Naive thymus-derived CD8-positive, alpha-beta T cell (primary cell): ENCODE data around the gene ALK. TPM values are rescaled to one million over a fixed set of nuclear protein-coding genes. Genes with fewer than 3 reads are reported as not detected.

Experiments
- ATAC-seq, 2 donors: fragments of 150-1000 bp; cut with Tn5 transposase in 1 of 2; sonication (Bioruptor Pico), chemical (Tn5 transposase) in 1 of 2; 1 replicate in 1 of 2; 2 replicates in 1 of 2; pipeline ENCODE4 v1.10.0; 2021; ENCODE audit warnings: mild to moderate bottlenecking in 2 of 2, moderate library complexity in 2 of 2
- POLR2A ChIA-PET: fragments of 350-600 bp; sonication (Branson Sonifier 250); formaldehyde crosslinking; loops from one replicate; lab custom pipeline; 2021; ENCODE audit warnings: antibody characterized with exemption; lab: Charles Lee
- DNase-seq, 10 donors: peaks; one replicate each; pipeline versions ENCODE4 v3.0.0 to v3.0.0-alpha.2; 2020 to 2022
- H3K27ac Mint-ChIP-seq, 10 donors: one replicate each; pipeline ENCODE4 v1.8.0; 2020 to 2022; ENCODE audit warnings: mild to moderate bottlenecking in 10 of 10, mixed read lengths in 10 of 10, moderate library complexity in 4 of 10, inconsistent platforms in 1 of 10
- H3K27me3 Mint-ChIP-seq, 5 donors: one replicate each; pipeline ENCODE4 v1.8.0; 2021 to 2022; ENCODE audit warnings: mixed read lengths in 5 of 5
- H3K36me3 Mint-ChIP-seq, 3 donors: one replicate each; pipeline ENCODE4 v1.8.0; 2020 to 2022; ENCODE audit warnings: mixed read lengths in 3 of 3, mild to moderate bottlenecking in 2 of 3, inconsistent platforms in 1 of 3
- H3K4me1 Mint-ChIP-seq, 4 donors: one replicate each; pipeline ENCODE4 v1.8.0; 2021 to 2022; ENCODE audit warnings: mixed read lengths in 4 of 4
- H3K4me3 Mint-ChIP-seq, 10 donors: one replicate each; pipeline ENCODE4 v1.8.0; 2020 to 2022; ENCODE audit warnings: mild to moderate bottlenecking in 10 of 10, mixed read lengths in 10 of 10, moderate library complexity in 6 of 10, inconsistent platforms in 1 of 10
- H3K9me3 Mint-ChIP-seq, 9 donors: one replicate each; pipeline ENCODE4 v1.8.0; 2020 to 2022; ENCODE audit warnings: mixed read lengths in 9 of 9, mild to moderate bottlenecking in 3 of 9, inconsistent platforms in 1 of 9, moderate library complexity in 1 of 9
- polyA plus RNA-seq, 3 donors: library from polyadenylated mRNA; unstranded; fragments of 300-500 nt; fragmentation: Illumina TruSeq; gene quantifications; one replicate each; pipeline ENCODE4 v1.2.3, GENCODE V29; 2021
- total RNA-seq, 8 experiments: library from RNA in 2 of 8; stranded (reverse) in 2 of 8; gene quantifications; one replicate each; pipeline ENCODE4 v1.2.3 and lab custom pipeline; 2021 to 2026

ALK gene
- total and polyA plus RNA-seq, 5 experiments from 2014 or later, result 0.10 TPM; not detected in 4

DNA sequence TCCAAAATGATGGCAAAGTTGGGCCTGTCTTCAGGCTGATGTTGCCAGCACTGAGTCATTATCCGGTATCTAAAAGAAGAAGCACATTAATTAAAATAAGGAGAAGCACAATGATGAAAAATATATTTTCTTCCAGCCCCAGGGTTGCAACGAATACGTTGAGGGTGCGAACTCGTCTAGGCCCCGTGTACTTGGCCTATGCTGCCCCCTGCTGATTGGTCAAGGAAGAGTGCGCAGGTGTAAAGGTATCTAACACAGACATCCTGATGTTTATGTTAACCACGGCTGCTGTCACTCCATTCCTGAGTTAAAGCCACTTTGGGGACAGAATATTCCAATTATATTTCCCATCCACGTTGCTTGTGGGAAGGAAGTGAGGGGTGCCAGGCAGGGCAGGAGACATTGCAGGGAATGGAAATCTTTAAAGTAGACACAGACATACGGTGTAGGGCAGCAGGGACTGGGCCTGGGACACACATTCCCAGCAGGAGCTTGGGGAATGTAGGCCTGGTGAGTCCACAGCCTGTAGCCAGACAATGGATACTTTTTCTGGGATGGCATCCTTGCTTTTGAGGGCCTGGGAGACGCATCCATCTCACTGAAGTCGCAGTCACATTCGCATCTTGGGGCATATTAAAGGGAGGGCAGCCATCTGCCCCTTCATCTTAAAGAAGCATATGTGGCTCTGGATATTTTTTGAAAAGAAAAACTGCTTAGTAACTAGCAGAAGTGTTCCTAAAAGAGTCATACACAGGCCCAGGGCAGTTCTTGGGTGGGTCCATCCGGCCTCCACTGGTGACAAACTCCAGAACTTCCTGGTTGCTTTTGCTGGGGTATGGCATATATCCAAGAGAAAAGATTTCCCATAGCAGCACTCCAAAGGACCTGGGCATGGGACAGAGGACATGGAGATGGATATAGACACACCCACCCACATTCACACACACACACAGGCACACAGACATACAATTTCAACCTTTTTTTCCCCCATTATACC lies 724.3 kb downstream of the ALK start:
- Mint-ChIP-seq H3K4me3 (no peak overlapping the region), H3K9me3 (no peaks in the 10 kb centered on the region), H3K36me3 (peaks cover 0 to 8% (median 0%) of the 10 kb centered on the region in 3 donors), H3K27me3 (no peaks in the 10 kb centered on the region), H3K4me1 (peaks cover 0 to 7% (median 2%) of the 10 kb centered on the region in 4 donors), H3K27ac (peak overlapping the region in 4 of 10 donors; percentile 18 to 81 (median 62))
- DNase-seq (peak; percentile 56 to 86 (median 75)), ATAC-seq (peak; percentile 87 to 96)
- POLR2A ChIA-PET, result no interaction called here

DNA sequence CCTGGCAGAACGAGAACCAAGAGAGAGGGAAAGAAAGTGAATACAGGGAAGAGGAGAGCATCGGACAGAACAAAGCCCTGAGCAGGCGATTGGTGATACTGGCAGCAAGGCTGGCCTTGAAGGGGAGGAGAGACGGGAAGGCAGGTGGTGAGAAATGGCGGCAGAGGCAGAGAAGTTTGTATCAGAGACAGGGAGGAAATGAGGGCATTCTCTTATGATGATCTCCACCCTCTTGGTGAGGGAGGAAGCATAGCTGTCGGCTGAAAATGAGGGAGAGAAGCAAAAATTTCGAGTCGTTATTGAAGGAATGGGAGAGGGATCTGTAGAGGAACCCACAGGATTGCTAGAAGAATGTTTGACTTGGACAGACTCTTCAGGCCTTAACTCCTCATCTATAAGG lies 725.6 kb downstream of the ALK start:
- no peak for DNase-seq
- no peaks in the 10 kb centered on the region for H3K27me3 Mint-ChIP-seq
- POLR2A ChIA-PET, result no interaction called here
- peaks cover 0 to 17% (median 0%) of the 10 kb centered on the region in 3 donors for H3K36me3 Mint-ChIP-seq
- H3K9me3 Mint-ChIP-seq, result no peaks in the 10 kb centered on the region
- peaks cover 0 to 7% (median 2%) of the 10 kb centered on the region in 4 donors for H3K4me1 Mint-ChIP-seq
- ATAC-seq, result no peak
- no peak overlapping the region for H3K4me3 Mint-ChIP-seq
- H3K27ac Mint-ChIP-seq, result peak overlapping the region in 3 of 10 donors; percentile 2 to 80 (median 57)

DNA sequence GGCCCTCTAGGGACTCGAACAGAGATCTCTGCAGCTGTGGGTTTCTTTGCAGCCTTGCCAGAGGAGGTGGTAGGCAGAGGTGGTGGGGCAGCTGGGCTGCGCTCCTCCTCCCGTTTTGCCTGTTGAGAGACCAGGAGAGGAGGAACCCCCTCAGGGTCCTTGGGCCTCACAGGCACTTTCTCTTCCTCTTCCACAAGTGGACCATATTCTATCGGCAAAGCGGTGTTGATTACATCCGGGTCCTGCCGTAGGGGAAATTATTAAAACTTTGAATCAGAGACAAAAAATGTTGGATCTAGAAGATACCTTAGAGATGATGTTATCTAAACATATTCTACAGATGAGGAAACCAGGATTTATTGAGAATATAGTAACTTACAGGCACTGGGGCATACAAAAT lies 727.7 kb downstream of the ALK start:
- H3K27me3 Mint-ChIP-seq, result no peaks in the 10 kb centered on the region
- peaks cover 0 to 24% (median 0%) of the 10 kb centered on the region in 3 donors for H3K36me3 Mint-ChIP-seq
- no peak overlapping the region for H3K4me3 Mint-ChIP-seq
- peaks cover 0 to 21% (median 10%) of the 10 kb centered on the region in 4 donors for H3K4me1 Mint-ChIP-seq
- no peak for ATAC-seq
- no peak overlapping the region for H3K27ac Mint-ChIP-seq
- H3K9me3 Mint-ChIP-seq, result no peaks in the 10 kb centered on the region
- no peak for DNase-seq
- POLR2A ChIA-PET, result no interaction called here

DNA sequence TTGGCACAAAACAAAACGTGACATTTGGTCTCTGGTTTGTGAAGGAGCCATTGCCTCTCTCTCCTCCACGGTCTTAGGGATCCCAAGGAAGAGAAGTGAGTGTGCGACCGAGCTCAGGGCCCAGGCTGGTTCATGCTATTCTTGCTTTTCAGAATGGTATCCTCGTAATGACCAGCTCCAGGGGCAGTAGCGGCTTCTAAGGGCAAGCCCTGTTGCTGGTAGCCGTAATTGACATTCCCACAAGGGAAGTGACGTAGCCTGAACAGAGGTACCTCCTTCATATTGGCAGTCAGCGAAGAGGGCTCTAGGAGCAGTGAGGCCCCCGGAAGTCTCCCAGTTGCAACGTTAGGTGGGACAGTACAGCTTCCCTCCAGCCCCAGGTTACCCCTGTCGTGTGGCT lies 728.3 kb downstream of the ALK start:
- H3K27me3 Mint-ChIP-seq, result no peaks in the 10 kb centered on the region
- no peak overlapping the region for H3K27ac Mint-ChIP-seq
- DNase-seq (no peak), ATAC-seq (no peak)
- H3K36me3 Mint-ChIP-seq, result peaks cover 0 to 25% (median under 1%) of the 10 kb centered on the region in 3 donors
- POLR2A ChIA-PET, result no interaction called here
- no peaks in the 10 kb centered on the region for H3K9me3 Mint-ChIP-seq
- H3K4me3 Mint-ChIP-seq, result no peak overlapping the region
- H3K4me1 Mint-ChIP-seq, result peaks cover 0 to 23% (median 11%) of the 10 kb centered on the region in 4 donors

DNA sequence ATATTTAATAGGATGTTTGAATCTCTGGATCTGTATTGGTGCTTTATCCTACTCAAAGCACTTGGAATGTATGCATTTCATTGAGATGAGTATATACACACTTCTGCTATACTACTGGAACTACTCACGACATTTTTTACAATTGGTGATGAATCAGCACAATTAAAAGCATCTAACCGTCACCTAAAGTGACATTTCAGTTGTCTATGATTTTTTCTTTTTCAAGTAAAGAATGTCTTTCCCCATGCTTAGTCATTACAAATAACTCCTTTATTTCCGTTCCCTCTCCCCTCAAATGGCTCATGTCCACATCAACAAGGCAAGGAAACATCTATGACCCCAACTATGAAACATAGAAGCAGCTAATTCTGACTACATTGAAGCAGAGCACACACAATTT lies 728.9 kb downstream of the ALK start:
- H3K4me3 Mint-ChIP-seq, result no peak overlapping the region
- H3K36me3 Mint-ChIP-seq, result peaks cover 4 to 31% (median 7%) of the 10 kb centered on the region in 3 donors
- peaks cover 0 to 23% (median 11%) of the 10 kb centered on the region in 4 donors for H3K4me1 Mint-ChIP-seq
- H3K9me3 Mint-ChIP-seq, result peaks cover 0 to 4% (median 0%) of the 10 kb centered on the region in 9 donors
- POLR2A ChIA-PET, result no interaction called here
- peak overlapping the region in 1 of 10 donors; percentile 8 for H3K27ac Mint-ChIP-seq
- no peaks in the 10 kb centered on the region for H3K27me3 Mint-ChIP-seq
- DNase-seq (no peak), ATAC-seq (no peak)

DNA sequence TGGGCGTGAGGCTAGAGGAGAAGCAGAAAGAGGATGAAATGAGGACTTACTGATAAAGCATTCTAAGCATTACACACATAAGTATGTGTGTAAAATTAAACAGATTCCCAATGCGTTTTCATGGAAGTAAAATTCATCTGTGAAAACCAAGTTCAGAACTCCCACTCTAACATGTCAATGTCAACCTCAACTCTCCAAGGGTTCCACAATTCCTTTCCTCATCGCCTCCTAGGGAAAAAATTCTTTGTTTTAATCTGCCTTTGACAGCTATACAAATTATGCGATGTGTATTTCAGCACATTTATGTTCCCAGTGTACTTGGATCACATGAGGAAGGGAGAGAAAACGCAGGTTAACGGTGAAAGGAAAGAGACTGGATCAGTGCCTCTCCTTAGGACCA lies 729.6 kb downstream of the ALK start:
- Mint-ChIP-seq H3K27me3 (no peaks in the 10 kb centered on the region), H3K4me3 (no peak overlapping the region), H3K4me1 (peaks cover 0 to 21% (median 11%) of the 10 kb centered on the region in 4 donors), H3K9me3 (peaks cover 0 to 6% (median 0%) of the 10 kb centered on the region in 9 donors), H3K36me3 (peaks cover 5 to 37% (median 14%) of the 10 kb centered on the region in 3 donors), H3K27ac (no peak overlapping the region)
- POLR2A ChIA-PET, result no interaction called here
- ATAC-seq (no peak), DNase-seq (no peak)

DNA sequence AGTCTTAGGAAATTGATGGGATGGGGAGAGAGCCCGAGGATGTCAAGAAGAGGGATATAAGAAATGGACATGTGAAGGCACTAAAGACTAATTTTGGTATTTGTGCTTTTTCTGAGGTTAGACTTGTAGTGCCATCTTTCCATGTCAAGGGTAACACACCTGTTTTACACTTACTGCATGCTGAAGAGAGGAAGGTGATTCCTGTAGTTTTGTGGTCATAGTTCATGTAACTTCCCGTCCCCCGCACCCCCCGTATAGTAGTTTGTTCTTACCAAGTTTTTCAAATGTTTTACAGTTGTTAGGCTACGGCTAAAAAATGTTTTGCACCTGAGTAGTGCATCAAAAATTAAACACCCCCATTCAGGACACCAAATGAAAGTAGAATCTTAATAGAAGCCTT lies 732.3 kb downstream of the ALK start:
- Mint-ChIP-seq H3K27ac (peak overlapping the region in 5 of 10 donors; percentile 20 to 85 (median 68)), H3K36me3 (peaks cover 9 to 54% (median 33%) of the 10 kb centered on the region in 3 donors), H3K4me1 (peaks cover 0 to 17% (median 8%) of the 10 kb centered on the region in 4 donors), H3K27me3 (no peaks in the 10 kb centered on the region), H3K9me3 (peaks cover 0 to 6% (median 0%) of the 10 kb centered on the region in 9 donors), H3K4me3 (peak overlapping the region in 4 of 10 donors; percentile 19 to 47 (median 25))
- ATAC-seq (peak in 1 of 2 donors; percentile 95), DNase-seq (peak in 5 of 10 donors; percentile 24 to 78 (median 73))
- POLR2A ChIA-PET, result no interaction called here

DNA sequence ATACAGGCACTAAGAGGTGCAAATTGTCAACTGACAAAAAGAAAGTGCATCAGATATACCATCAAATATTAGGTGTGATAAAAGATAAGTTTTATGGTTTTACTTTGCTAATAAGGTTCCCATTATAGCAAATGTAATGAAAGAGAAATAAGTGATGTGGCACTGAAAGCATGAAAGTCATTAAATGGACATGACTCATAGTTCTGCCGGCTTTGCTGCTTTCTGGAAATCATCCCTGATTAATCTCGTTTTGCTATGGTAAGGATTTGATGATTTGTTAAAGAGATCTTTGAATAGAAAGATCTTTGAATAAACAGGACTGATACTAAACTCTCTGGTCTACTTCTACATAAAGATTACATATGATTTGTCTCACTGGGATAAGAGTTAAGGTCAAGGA lies 733.5 kb downstream of the ALK start:
- H3K27me3 Mint-ChIP-seq, result no peaks in the 10 kb centered on the region
- H3K4me3 Mint-ChIP-seq, result no peak overlapping the region
- DNase-seq (no peak), ATAC-seq (no peak)
- peaks cover 0 to 17% (median 8%) of the 10 kb centered on the region in 4 donors for H3K4me1 Mint-ChIP-seq
- peaks cover 0 to 6% (median 0%) of the 10 kb centered on the region in 9 donors for H3K9me3 Mint-ChIP-seq
- POLR2A ChIA-PET, result no interaction called here
- no peak overlapping the region for H3K27ac Mint-ChIP-seq
- H3K36me3 Mint-ChIP-seq, result peaks cover 12 to 60% (median 34%) of the 10 kb centered on the region in 3 donors

DNA sequence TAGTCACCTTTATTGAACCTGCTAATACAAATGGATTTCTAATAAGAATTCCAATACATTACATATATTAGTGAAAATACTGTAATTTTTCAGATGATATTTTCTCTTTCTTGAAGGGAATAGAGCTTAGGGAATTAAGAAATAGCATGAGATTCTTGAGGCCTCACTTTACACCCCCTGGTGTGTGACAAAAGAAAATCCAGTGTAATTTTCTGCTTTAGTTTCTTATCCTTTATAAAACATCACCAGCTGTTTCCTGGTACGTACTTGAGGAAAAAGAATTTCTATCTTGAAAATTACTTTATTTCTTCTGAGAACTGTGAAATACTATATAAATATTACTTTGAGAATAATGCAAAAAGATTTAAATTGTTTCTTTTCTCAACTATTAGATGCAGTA lies 734.6 kb downstream of the ALK start:
- Mint-ChIP-seq H3K4me1 (peaks cover 0 to 17% (median 8%) of the 10 kb centered on the region in 4 donors), H3K27me3 (no peaks in the 10 kb centered on the region), H3K4me3 (no peak overlapping the region), H3K36me3 (peaks cover 12 to 64% (median 41%) of the 10 kb centered on the region in 3 donors), H3K27ac (no peak overlapping the region), H3K9me3 (peaks cover 0 to 6% (median 0%) of the 10 kb centered on the region in 9 donors)
- no peak for DNase-seq
- POLR2A ChIA-PET, result no interaction called here
- ATAC-seq, result no peak

DNA sequence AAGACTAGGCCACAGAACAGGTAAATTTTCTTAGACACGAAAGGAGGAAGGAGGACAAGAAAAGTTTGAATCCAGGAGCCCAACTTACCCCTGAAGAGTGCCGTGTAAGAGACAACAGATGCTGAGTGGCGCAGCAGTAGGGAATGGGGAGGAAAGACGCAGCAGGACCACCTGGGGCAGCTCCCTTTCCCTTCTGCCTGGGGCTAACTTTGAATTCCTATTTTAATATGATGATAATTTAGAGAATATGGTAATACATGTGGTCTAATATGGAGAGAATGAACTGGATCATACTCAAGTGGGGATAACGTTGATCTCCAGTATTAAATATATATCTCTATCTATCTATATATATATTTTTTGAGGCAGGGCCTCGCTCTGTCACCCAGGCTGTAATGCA lies 736.9 kb downstream of the ALK start:
- H3K27ac Mint-ChIP-seq, result no peak overlapping the region
- peaks cover 16 to 65% (median 42%) of the 10 kb centered on the region in 3 donors for H3K36me3 Mint-ChIP-seq
- POLR2A ChIA-PET, result no interaction called here
- H3K4me1 Mint-ChIP-seq, result peaks cover 0 to 11% (median 5%) of the 10 kb centered on the region in 4 donors
- H3K27me3 Mint-ChIP-seq, result no peaks in the 10 kb centered on the region
- DNase-seq (no peak), ATAC-seq (no peak)
- H3K4me3 Mint-ChIP-seq, result no peak overlapping the region
- H3K9me3 Mint-ChIP-seq, result peaks cover 0 to 6% (median 0%) of the 10 kb centered on the region in 9 donors

DNA sequence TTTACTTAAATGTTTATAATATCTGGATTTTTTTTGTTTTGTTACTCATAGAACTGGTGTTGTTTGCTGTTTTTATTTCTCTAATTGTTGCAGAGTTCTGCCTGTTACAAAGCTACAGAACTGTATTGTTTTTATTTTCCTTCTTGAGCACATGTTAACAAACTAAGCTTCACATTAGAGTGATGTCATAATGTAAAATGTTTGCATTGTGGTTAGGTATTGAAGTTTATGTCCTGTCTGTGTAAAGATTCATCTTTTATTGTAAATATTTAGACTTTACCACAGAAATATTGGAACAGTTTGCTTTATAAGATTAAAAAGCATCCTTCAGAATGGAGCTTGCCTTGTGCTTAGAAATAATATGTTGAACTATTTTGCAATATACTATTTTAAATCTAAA lies 738.5 kb downstream of the ALK start:
- Mint-ChIP-seq H3K27ac (no peak overlapping the region), H3K4me3 (no peak overlapping the region), H3K36me3 (peaks cover 16 to 71% (median 40%) of the 10 kb centered on the region in 3 donors), H3K9me3 (peaks cover 0 to 6% (median 0%) of the 10 kb centered on the region in 9 donors), H3K27me3 (no peaks in the 10 kb centered on the region), H3K4me1 (no peaks in the 10 kb centered on the region)
- no peak for DNase-seq
- POLR2A ChIA-PET, result interaction anchor here (0.6 kb wide), 1 partner anchor 40 kb away, joined by 6 read pairs; no protein-coding TSS in a partner anchor
- no peak for ATAC-seq

DNA sequence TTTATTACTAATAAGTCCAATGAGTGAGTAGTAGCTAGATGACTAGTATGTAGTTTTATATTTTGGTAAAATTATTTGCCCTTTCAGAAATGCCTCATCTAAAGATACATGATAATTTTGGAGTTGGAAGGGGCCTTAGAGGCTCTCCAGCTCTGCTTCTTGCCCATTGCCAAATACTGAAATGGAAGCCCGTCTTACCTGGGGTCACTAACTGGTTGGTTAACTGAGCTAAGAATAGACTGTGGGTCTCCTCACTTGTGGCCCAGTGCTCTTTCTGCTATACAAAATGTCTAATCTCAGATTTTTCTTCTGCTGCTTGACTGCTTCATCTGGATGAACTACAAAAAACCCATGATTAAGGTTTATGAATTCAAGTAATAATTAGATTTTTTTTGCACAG lies 739.1 kb downstream of the ALK start:
- Mint-ChIP-seq H3K27ac (peak overlapping the region in 1 of 10 donors; percentile 8), H3K36me3 (peaks cover 11 to 68% (median 34%) of the 10 kb centered on the region in 3 donors), H3K9me3 (peaks cover 0 to under 1% (median 0%) of the 10 kb centered on the region in 9 donors), H3K4me1 (no peaks in the 10 kb centered on the region), H3K4me3 (no peak overlapping the region), H3K27me3 (no peaks in the 10 kb centered on the region)
- ATAC-seq (no peak), DNase-seq (no peak)
- POLR2A ChIA-PET, result no interaction called here

DNA sequence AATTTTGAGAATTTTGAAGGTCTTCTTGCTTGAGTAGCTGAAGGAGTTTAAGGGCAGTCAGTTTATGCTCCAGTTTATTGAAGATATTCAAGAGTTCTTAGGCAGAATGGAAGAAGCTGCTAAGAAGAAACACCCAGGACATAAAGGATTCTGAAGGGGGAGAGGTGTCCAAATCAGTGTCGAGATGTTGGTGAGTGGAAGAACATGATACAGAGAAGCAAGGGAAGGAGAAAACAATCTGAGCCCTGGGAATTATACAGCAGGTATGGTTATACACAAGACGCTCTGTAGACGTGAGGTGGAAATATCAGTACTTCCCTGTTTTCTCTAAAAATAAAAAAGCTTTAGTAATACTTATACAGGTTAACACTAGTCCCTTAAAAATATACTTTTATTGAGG lies 746.0 kb downstream of the ALK start:
- no peak for DNase-seq
- Mint-ChIP-seq H3K9me3 (no peaks in the 10 kb centered on the region), H3K27me3 (no peaks in the 10 kb centered on the region), H3K36me3 (peaks cover 4 to 79% (median 21%) of the 10 kb centered on the region in 3 donors), H3K4me3 (no peak overlapping the region), H3K27ac (peak overlapping the region in 1 of 10 donors; percentile 61), H3K4me1 (peaks cover 0 to 9% (median 0%) of the 10 kb centered on the region in 4 donors)
- ATAC-seq, result no peak
- POLR2A ChIA-PET, result no interaction called here
